ENCODE measurements around the gene RNLS.
A peak's percentile ranks its signal among the peaks of the same experiment; 100 is the strongest.

The RNLS gene

DNA sequence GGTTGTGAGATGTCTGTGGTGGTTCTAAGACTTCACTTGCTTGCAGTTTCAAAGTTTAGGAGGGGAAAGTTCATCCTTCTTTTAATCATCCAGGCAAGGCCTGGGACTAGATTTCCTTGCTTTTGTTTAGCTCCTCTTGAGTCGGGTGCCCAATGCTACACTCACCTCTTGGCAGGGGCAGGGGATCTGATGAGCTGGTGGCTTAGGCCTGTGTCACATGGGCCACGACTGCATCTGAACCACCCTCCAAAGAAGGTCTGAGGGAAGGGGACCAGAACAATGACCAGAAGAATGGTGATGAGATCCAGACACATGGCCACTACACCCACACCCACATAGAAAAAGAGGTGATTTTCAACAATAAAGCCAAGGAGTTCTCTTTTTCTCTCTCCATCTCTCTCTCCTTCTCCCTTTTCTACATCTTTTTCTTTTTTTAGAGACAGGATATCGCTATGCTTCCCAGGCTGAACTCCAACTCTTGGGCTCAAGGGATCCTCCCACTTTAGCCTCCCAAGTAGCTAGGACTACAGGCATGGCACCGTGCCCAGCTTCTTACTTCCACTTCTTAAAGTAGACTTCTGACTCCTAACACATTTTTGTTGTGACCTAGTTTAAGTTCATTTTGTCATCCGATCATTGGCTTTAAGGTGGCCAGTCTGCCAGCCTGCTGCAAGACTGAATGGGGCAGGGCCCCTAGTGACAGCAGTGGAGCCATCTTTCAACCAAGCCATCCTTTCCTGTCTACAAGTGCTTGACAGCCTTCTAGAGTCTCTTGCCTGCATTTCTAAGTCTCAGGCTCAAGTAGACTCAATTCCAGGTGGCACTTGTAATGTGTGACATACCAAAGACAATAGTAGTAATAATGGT lies 350.9 kb downstream of the RNLS start:
- H3K4me3 ChIP-seq (replicated peaks in 1 of 2; ENCODE audit: low read depth in 2 of 2, low read length in 2 of 2): no peak overlapping the region
- TF ChIP-seq, protein P1, sequence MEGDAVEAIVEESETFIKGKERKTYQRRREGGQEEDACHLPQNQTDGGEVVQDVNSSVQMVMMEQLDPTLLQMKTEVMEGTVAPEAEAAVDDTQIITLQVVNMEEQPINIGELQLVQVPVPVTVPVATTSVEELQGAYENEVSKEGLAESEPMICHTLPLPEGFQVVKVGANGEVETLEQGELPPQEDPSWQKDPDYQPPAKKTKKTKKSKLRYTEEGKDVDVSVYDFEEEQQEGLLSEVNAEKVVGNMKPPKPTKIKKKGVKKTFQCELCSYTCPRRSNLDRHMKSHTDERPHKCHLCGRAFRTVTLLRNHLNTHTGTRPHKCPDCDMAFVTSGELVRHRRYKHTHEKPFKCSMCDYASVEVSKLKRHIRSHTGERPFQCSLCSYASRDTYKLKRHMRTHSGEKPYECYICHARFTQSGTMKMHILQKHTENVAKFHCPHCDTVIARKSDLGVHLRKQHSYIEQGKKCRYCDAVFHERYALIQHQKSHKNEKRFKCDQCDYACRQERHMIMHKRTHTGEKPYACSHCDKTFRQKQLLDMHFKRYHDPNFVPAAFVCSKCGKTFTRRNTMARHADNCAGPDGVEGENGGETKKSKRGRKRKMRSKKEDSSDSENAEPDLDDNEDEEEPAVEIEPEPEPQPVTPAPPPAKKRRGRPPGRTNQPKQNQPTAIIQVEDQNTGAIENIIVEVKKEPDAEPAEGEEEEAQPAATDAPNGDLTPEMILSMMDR (IDR thresholded peaks at IDR 0.05; ENCODE audit: low read depth, low read length): no peak
- peak; percentile 73 to 95 for DNase-seq (ENCODE audit: low read depth in 2 of 2)

DNA sequence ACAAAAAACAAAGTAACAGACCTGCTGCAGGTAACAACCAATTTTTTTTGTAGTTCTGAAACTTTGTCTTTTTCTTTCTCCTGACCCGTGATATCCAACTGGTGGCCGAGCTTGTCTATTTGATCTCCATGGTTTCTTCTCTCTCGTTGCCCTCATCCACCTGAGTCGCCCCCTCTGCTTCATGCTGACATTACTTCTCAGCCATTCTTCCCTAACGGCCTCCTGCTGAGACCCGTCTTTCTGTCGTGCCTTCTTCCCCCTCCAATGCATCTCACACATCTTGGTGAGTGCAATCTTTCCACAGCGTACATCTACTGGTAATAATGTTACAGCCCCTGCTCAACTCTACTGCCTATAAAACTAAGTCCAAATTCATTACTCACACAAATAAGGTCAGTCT lies 352.9 kb downstream of the RNLS start:
- no peak overlapping the region for H3K4me3 ChIP-seq (replicated peaks in 1 of 2; ENCODE audit: low read depth in 2 of 2, low read length in 2 of 2)
- TF ChIP-seq, protein P1 (IDR thresholded peaks at IDR 0.05; ENCODE audit: low read depth, low read length): no peak
- DNase-seq (ENCODE audit: low read depth in 2 of 2): no peak

DNA sequence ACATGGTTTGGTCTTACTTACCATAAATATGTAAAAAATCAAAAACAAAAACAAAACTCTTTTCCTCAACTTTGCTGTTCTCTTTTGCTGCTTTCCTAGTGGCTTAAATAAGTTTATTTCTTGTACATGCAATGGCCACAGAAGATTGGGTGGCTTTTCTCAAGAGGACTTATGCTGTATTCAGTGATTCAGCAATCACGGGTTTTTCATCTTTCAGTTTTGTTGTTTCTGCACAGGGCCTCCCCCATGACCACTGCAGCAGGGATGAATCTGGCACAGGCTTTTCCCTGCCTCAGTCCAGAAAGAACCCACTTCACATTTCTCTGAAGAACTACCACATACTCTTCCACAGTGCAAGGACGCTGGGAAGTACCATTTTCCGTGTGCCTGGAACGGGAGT lies 355.0 kb downstream of the RNLS start:
- peak; percentile 37 to 57 for DNase-seq (ENCODE audit: low read depth in 2 of 2)
- TF ChIP-seq, protein P1 (IDR thresholded peaks at IDR 0.05; ENCODE audit: low read depth, low read length): no peak
- no peak overlapping the region for H3K4me3 ChIP-seq (replicated peaks in 1 of 2; ENCODE audit: low read depth in 2 of 2, low read length in 2 of 2)

DNA sequence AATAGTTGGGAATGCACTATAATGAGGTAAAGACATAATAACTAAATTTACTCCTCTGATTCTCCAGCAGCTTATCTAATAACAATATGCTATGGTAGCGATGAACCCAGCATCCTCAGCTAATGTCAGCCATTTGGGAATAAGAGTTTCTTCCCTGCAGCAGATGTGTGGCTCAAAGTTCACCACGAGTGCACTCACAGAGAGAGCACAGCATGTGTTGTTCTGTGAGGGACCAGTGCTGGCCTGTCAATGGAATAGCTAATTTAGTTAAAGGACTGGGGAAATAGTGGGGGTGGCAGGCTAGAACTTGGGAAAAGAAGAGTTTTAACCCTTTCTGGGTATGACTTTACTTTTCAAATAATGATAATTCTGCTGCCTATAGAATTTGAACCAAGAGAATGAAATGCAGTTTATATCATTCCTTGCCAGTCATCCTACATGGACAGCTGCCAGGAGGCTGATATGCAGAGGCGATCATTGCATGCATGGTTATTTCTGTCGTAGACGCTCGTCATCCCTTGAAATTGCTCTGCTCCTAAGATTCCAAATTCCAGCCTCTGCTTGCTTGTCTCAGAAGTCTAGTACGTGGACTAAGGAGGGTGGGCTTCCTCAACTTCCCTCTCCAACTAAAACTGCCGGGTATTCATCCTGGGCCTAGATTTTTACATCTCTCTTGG lies 355.6 kb downstream of the RNLS start:
- TF ChIP-seq, protein P1 (IDR thresholded peaks at IDR 0.05; ENCODE audit: low read depth, low read length): no peak
- H3K4me3 ChIP-seq (replicated peaks in 1 of 2; ENCODE audit: low read depth in 2 of 2, low read length in 2 of 2): no peak overlapping the region
- DNase-seq (ENCODE audit: low read depth in 2 of 2): peak; percentile 86

DNA sequence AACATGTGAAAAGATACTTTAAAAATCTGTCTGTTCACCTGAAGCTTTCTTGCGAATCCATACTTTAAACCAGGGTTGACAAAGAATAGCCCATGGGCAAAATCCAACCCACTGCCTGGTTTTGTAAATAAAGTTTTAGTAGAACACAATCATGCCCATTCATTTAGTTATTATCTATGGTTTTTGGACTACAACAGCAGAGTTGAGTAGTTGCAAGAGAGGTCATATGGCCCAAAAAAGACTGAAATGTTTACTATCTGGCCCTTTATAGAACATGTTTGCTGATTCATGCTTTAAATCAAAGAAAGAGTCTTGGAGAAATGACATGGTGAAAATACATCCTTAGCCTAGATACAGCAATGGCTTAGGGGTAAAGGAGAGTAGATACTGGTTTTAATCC lies 356.2 kb downstream of the RNLS start:
- no peak for DNase-seq (ENCODE audit: low read depth in 2 of 2)
- H3K4me3 ChIP-seq (replicated peaks in 1 of 2; ENCODE audit: low read depth in 2 of 2, low read length in 2 of 2): no peak overlapping the region
- TF ChIP-seq, protein P1 (IDR thresholded peaks at IDR 0.05; ENCODE audit: low read depth, low read length): no peak

DNA sequence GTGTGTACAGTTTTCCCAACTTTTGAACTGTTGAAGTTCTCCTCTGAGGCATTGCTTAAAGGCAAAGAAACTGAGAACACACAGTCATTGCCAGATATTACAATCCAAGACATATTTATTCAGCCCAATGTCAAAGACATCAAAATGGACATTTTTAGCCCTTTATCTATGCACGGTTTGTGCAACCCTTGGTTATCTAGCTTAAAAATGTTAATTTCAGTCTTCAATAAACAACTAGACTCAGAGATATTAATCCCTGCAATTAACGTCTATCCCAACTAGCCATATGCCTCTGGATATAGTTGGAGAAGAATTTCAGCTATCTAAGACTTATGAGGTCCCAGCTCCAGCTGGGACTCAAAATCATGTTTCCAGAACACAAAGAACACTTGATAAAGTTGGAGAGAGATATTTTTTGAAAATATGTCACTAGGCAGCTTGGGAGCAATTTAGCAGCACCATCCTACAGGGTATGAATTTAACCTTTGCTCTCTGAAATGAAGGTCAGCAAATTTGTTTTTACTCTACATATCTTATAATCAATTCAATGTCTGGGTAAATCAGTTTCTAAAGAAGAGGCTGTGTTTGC lies 357.0 kb downstream of the RNLS start:
- DNase-seq (ENCODE audit: low read depth in 2 of 2): peak in 1 of 2 donors; percentile 24
- TF ChIP-seq, protein P1 (IDR thresholded peaks at IDR 0.05; ENCODE audit: low read depth, low read length): no peak
- H3K4me3 ChIP-seq (replicated peaks in 1 of 2; ENCODE audit: low read depth in 2 of 2, low read length in 2 of 2): no peak overlapping the region
